SU-DHL-6 (cell line): ENCODE measurements around the gene POLR2A.

Experiments
- H2AFZ ChIP-seq: fragments of 200-600 bp; sonication (generic); 2 replicates; pipeline ENCODE4 v1.6.1; 2014; ENCODE audit warnings: low read depth, mild to moderate bottlenecking, moderate library complexity, mixed read lengths, antibody characterized with exemption, low read length; ENCODE audit not compliant: severe bottlenecking
- H3F3A ChIP-seq: fragments of 200-600 bp; shearing (Covaris generic); 2 replicates; pipeline ENCODE4 v1.6.0; 2016; ENCODE audit warnings: antibody characterized with exemption, mild to moderate bottlenecking; ENCODE audit not compliant: insufficient read depth
- H3K27ac ChIP-seq: fragments of 200-600 bp; sonication (generic); 2 replicates; pipeline ENCODE4 v1.5.1; 2016; ENCODE audit warnings: low read depth, mild to moderate bottlenecking, low read length, moderate library complexity, mixed read lengths
- H3K27me3 ChIP-seq: fragments of 200-600 bp; sonication (generic), shearing (Covaris generic); 2 replicates; pipeline ENCODE4 v1.6.0; 2014; ENCODE audit warnings: mild to moderate bottlenecking, low read length
- H3K36me3 ChIP-seq: fragments of 200-600 bp; sonication (generic); 2 replicates; pipeline ENCODE4 v1.6.1; 2014; ENCODE audit warnings: mild to moderate bottlenecking, low read length, mixed read lengths
- H3K4me2 ChIP-seq: fragments of 300-600, 200-600 bp; shearing (Covaris generic), sonication (generic); 2 replicates; pipeline ENCODE4 v1.6.0; 2014; ENCODE audit warnings: low read length, low read depth, mild to moderate bottlenecking; ENCODE audit not compliant: poor library complexity, severe bottlenecking
- H3K4me3 ChIP-seq: fragments of 200-600 bp; sonication (generic); 2 replicates; pipeline ENCODE4 v1.5.1; 2014; ENCODE audit warnings: antibody characterized with exemption, low read length, mild to moderate bottlenecking, mixed read lengths; ENCODE audit not compliant: insufficient read depth, poor library complexity, severe bottlenecking
- H3K79me2 ChIP-seq: fragments of 200-600 bp; sonication (generic); 2 replicates; pipeline ENCODE4 v1.6.1; 2014; ENCODE audit warnings: mild to moderate bottlenecking, low read length, moderate library complexity; ENCODE audit not compliant: insufficient read depth
- H3K9ac ChIP-seq: fragments of 200-600 bp; sonication (generic); 2 replicates; pipeline ENCODE4 v1.7.0; 2014; ENCODE audit warnings: mild to moderate bottlenecking, low read length
- H3K9me2 ChIP-seq: fragments of 200-600 bp; sonication (generic); replicated peaks from 2 replicates; pipeline ENCODE4 v1.6.1; 2014; ENCODE audit warnings: low read length; ENCODE audit not compliant: insufficient read depth
- H3K9me3 ChIP-seq: fragments of 200-600 bp; sonication (generic); 2 replicates; pipeline ENCODE4 v1.6.1; 2014; ENCODE audit warnings: low read length, mixed read lengths; ENCODE audit not compliant: insufficient read depth
- H4K20me1 ChIP-seq: fragments of 200-600 bp; sonication (generic); 2 replicates; pipeline ENCODE4 v1.6.1; 2014; ENCODE audit warnings: low read depth, mild to moderate bottlenecking, antibody characterized with exemption, low read length, moderate library complexity, mixed read lengths
- CTCF ChIP-seq: fragments of 200-600 bp; sonication (generic); IDR thresholded peaks from one replicate; pipeline ENCODE4 v1.5.1; 2017; ENCODE audit warnings: antibody characterized with exemption, mild to moderate bottlenecking, low read length, moderate library complexity; ENCODE audit not compliant: insufficient read depth, poor library complexity, severe bottlenecking
- EZH2phosphoT487 ChIP-seq: fragments of 200-600 bp; sonication (generic), shearing (Covaris generic); conservative IDR thresholded peaks from 2 replicates; pipeline ENCODE4 v1.6.1; 2018; ENCODE audit warnings: mild to moderate bottlenecking, antibody characterized with exemption, low read length, moderate library complexity, mixed read lengths

Gene POLR2A

GRCh38 chr17:7483255-7484066 lies 705 bp upstream of the POLR2A start:
- peak overlapping the region; percentile 93 for H2AFZ ChIP-seq
- H3F3A ChIP-seq: peaks cover 11% of the 10 kb centered on the region; the same call in 1 of the 2 replicates
- H3K79me2 ChIP-seq: peaks cover 32% of the 10 kb centered on the region
- peak overlapping the region; percentile 79 for H3K4me2 ChIP-seq
- no peaks in the 10 kb centered on the region for H3K9me3 ChIP-seq
- no peak for TF ChIP-seq CTCF
- no peak for TF ChIP-seq EZH2phosphoT487
- no peaks in the 10 kb centered on the region for H4K20me1 ChIP-seq
- no peaks in the 10 kb centered on the region for H3K36me3 ChIP-seq
- no peaks in the 10 kb centered on the region for H3K27me3 ChIP-seq
- H3K9me2 ChIP-seq: no peaks in the 10 kb centered on the region
- peak overlapping the region; percentile 89 for H3K27ac ChIP-seq
- H3K9ac ChIP-seq: peak overlapping the region; percentile 81
- peak overlapping the region; percentile 77 for H3K4me3 ChIP-seq

- Histone ChIP-seq H3K9ac (peak overlapping the region; percentile 81), H2AFZ (peak overlapping the region; percentile 38), H3K9me3 (no peaks in the 10 kb centered on the region), H4K20me1 (no peaks in the 10 kb centered on the region), H3K79me2 (peaks cover 47% of the 10 kb centered on the region), H3K9me2 (no peaks in the 10 kb centered on the region), H3K27me3 (no peaks in the 10 kb centered on the region), H3K4me2 (peak overlapping the region; percentile 73), H3K36me3 (no peaks in the 10 kb centered on the region), H3K27ac (peak overlapping the region; percentile 89), H3F3A (peaks cover 11% of the 10 kb centered on the region; the same call in 1 of the 2 replicates), H3K4me3 (peak overlapping the region; percentile 66)
- TF ChIP-seq EZH2phosphoT487: no peak
- no peak for TF ChIP-seq CTCF
Observed at GRCh38 chr17:7484919-7485377, 782 bp downstream of the POLR2A start.

GRCh38 chr17:7486181-7486580 lies 2.0 kb downstream of the POLR2A start:
- no peaks in the 10 kb centered on the region for H3K9me2 ChIP-seq
- no peaks in the 10 kb centered on the region for H3K27me3 ChIP-seq
- no peaks in the 10 kb centered on the region for H3K9me3 ChIP-seq
- no peak for TF ChIP-seq EZH2phosphoT487
- TF ChIP-seq CTCF: no peak
- no peak overlapping the region for H2AFZ ChIP-seq
- peak overlapping the region; percentile 73 for H3K4me2 ChIP-seq
- no peaks in the 10 kb centered on the region for H3K36me3 ChIP-seq
- peak overlapping the region; percentile 81 for H3K9ac ChIP-seq
- H4K20me1 ChIP-seq: no peaks in the 10 kb centered on the region
- H3K79me2 ChIP-seq: peaks cover 59% of the 10 kb centered on the region
- H3F3A ChIP-seq: peaks cover 11% of the 10 kb centered on the region; the same call in 1 of the 2 replicates
- peak overlapping the region; percentile 66 for H3K4me3 ChIP-seq
- peak overlapping the region; percentile 30 for H3K27ac ChIP-seq
